ENCODE results near the gene PRKCZ. TPM values are rescaled to one million over a fixed set of nuclear protein-coding genes. Genes with fewer than 3 reads are reported as not detected.

The PRKCZ gene
- polyA plus RNA-seq, 1 of the 3 experiments (the other 2 are of a cell fraction): 24.2 TPM

- TF ChIP-seq, protein P1, sequence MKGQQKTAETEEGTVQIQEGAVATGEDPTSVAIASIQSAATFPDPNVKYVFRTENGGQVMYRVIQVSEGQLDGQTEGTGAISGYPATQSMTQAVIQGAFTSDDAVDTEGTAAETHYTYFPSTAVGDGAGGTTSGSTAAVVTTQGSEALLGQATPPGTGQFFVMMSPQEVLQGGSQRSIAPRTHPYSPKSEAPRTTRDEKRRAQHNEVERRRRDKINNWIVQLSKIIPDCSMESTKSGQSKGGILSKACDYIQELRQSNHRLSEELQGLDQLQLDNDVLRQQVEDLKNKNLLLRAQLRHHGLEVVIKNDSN (IDR thresholded peaks at IDR 0.05; ENCODE audit: borderline replicate concordance, low read depth): no peak
- TF ChIP-seq RFX5 (IDR thresholded peaks at IDR 0.05; ENCODE audit: low read length): no peak
- TF ChIP-seq SIN3A (IDR thresholded peaks at IDR 0.05; ENCODE audit: borderline replicate concordance, low read depth, low read length): no peak
- TF ChIP-seq TAF1 (IDR thresholded peaks at IDR 0.05; ENCODE audit: borderline replicate concordance, low read depth, low read length): 0 out of 2 replicates have a peak, but pooled peaks have one; percentile 36
- no peak for TF ChIP-seq RCOR1 (IDR thresholded peaks at IDR 0.05; ENCODE audit: low read length)
- no peak for TF ChIP-seq YY1 (IDR thresholded peaks at IDR 0.05; ENCODE audit: low read depth)
Observed at GRCh38 chr1:2205191-2205952, 155.2 kb downstream of the PRKCZ start (continued).

DNA sequence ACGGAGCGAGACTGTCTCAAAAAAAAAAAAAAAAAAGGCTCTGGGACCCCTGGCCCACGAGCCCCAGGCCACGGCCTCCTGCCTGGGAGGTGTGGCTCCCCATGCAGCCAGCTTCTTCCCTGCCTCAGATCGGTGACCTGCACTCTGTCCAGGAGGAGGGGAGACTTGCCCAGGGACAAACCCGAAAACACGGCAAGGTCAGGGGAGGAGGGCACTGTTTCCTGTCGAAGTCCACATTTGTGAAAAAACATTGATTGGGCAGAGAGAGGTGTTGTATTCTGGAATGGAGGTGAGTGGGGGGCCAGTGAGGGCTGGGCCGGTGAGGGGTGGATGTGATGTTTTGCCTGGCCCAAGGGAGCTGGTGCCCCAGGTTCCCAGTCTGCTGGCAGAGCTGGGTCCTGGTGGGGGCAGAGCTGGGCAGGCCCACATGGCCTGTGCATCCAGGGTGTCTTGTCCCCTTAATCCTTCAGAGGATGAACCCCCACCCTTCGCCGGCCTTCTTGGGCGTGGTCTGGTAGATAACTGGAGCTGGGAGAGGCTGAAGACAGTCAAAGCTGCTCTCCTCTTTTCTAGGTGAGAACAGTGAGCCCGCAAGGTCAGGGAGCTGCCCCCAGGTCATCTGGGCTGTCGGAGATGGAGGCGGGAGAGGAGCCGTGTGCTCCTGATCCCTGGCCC is 156.7 kb downstream of the PRKCZ start:
- Histone ChIP-seq H3K4me1 (ENCODE audit: control insufficient read depth in 1 of 2, insufficient read depth in 2 of 2, low read depth in 1 of 2, low read length in 1 of 2) (peaks cover 9 to 31% of the 10 kb centered on the region in 2 experiments; a peak in 2 of 4 replicates), H3K9ac (no peak overlapping the region), H3K4me3 (ENCODE audit: low read depth in 2 of 2, low read length in 1 of 2) (no peak overlapping the region), H3K79me2 (ENCODE audit: insufficient read depth) (no peaks in the 10 kb centered on the region), H3K36me3 (replicated peaks in 1 of 2; ENCODE audit: control insufficient read depth in 1 of 2, insufficient read depth in 2 of 2, low read length in 1 of 2) (no peaks in the 10 kb centered on the region), H3K27me3 (ENCODE audit: insufficient read depth) (no peaks in the 10 kb centered on the region), H2AFZ (ENCODE audit: low read depth) (no peak overlapping the region), H4K20me1 (ENCODE audit: insufficient read depth) (no peaks in the 10 kb centered on the region), H3K9me2 (no peaks in the 10 kb centered on the region), H3K9me3 (no peaks in the 10 kb centered on the region), H3F3A (replicated peaks; ENCODE audit: insufficient read depth) (no peaks in the 10 kb centered on the region), H3K4me2 (no peak overlapping the region), H3K27ac (ENCODE audit: low read depth in 2 of 2, low read length in 1 of 2) (no peak overlapping the region)
- TF ChIP-seq, protein P2, sequence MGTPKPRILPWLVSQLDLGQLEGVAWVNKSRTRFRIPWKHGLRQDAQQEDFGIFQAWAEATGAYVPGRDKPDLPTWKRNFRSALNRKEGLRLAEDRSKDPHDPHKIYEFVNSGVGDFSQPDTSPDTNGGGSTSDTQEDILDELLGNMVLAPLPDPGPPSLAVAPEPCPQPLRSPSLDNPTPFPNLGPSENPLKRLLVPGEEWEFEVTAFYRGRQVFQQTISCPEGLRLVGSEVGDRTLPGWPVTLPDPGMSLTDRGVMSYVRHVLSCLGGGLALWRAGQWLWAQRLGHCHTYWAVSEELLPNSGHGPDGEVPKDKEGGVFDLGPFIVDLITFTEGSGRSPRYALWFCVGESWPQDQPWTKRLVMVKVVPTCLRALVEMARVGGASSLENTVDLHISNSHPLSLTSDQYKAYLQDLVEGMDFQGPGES (IDR thresholded peaks at IDR 0.05; ENCODE audit: low read depth, low read length): no peak
- no peak for TF ChIP-seq RFX5 (IDR thresholded peaks at IDR 0.05; ENCODE audit: low read length)
- no peak for TF ChIP-seq GATA2 (CRISPR knock-in tag; IDR thresholded peaks at IDR 0.05)
- TF ChIP-seq CHD2 (IDR thresholded peaks at IDR 0.05; ENCODE audit: low read length, partially characterized antibody): no peak
- TF ChIP-seq MEF2A (IDR thresholded peaks at IDR 0.05; ENCODE audit: borderline replicate concordance, low read depth): no peak
- no peak for TF ChIP-seq TAF1 (IDR thresholded peaks at IDR 0.05; ENCODE audit: borderline replicate concordance, low read depth, low read length)
- no peak for TF ChIP-seq NFIC (IDR thresholded peaks at IDR 0.05; ENCODE audit: borderline replicate concordance)
- TF ChIP-seq POLR2AphosphoS5 (IDR thresholded peaks at IDR 0.05; ENCODE audit: low read depth, low read length): no peak
- TF ChIP-seq GABPA (IDR thresholded peaks at IDR 0.05; ENCODE audit: low read depth): no peak
- TF ChIP-seq, protein P1 (IDR thresholded peaks at IDR 0.05; ENCODE audit: borderline replicate concordance, low read depth): no peak
- TF ChIP-seq EP300 (IDR thresholded peaks at IDR 0.05; ENCODE audit: borderline replicate concordance in 1 of 2, low read depth in 1 of 2, low read length in 1 of 2): no peak
- TF ChIP-seq ELF1 (IDR thresholded peaks at IDR 0.05): no peak
- TF ChIP-seq EZH2phosphoT487 (IDR thresholded peaks at IDR 0.05; ENCODE audit: borderline replicate concordance, low read depth): no peak
- TF ChIP-seq TCF12 (IDR thresholded peaks at IDR 0.05): no peak
- no peak for TF ChIP-seq RXRA (IDR thresholded peaks at IDR 0.05; ENCODE audit: borderline replicate concordance, low read depth)
- TF ChIP-seq FOSL2 (IDR thresholded peaks at IDR 0.05; ENCODE audit: borderline replicate concordance, low read depth): no peak
- TF ChIP-seq RAD21 (IDR thresholded peaks at IDR 0.05; ENCODE audit: low read length): no peak
- no peak for DNase-seq
- POLR2A ChIA-PET: no interaction called here
- 92% methylated on average over 8 of the region's 16 CpGs for WGBS (ENCODE audit: low lambda C conversion rate)
- CTCF ChIA-PET: interaction anchor here (0.7 to 4.9 kb wide), 4 partner anchors 12 to 174 kb away, joined by 3 to 43 read pairs (median 6); partner anchors contain the start of gene FAAP20

Measured in SK-N-SH (cell line).